K562 (cell line): ENCODE data around the gene MALAT1. TPM values are rescaled to one million over a fixed set of nuclear protein-coding genes. Genes with fewer than 3 reads are reported as not detected.

Experiments
- CSDE1 ChIP-seq, 2 experiments: fragments of 450-650 bp; IDR thresholded peaks; 2 replicates each; pipeline ENCODE4 v1.6.1; 2016; ENCODE audit warnings: mild to moderate bottlenecking in 1 of 2
- HSF4 ChIP-seq: fragments of 250-450 bp; sonication (Bioruptor Pico); IDR thresholded peaks from 2 replicates; pipeline ENCODE4 v2.1.2; 2022; ENCODE audit warnings: mild to moderate bottlenecking, moderate library complexity, borderline replicate concordance
- PML ChIP-seq: IDR thresholded peaks from 2 replicates; pipeline ENCODE4 v1.6.1; 2012; ENCODE audit warnings: low read length, inconsistent platforms
- SMAD4 ChIP-seq: fragments of 250-450 bp; sonication (Bioruptor Pico); conservative IDR thresholded peaks from 2 replicates; pipeline ENCODE4 v1.8.0; 2021; ENCODE audit warnings: inconsistent platforms, mild to moderate bottlenecking, moderate library complexity
- ZC3H8 ChIP-seq: fragments of 450-650 bp; IDR thresholded peaks from 2 replicates; pipeline ENCODE4 v1.6.1; 2017
- polyA plus RNA-seq, 8 experiments: library from polyadenylated mRNA; depleted of rRNA in 4 of 8; stranded (reverse) in 5 of 8; unstranded in 3 of 8; fragments of >200 nt; fragmentation: Nextera tagmentation in 2 of 8; fragmentation: Illumina TruSeq in 1 of 8; extraction: Ambion mirVana in 2 of 8; extraction: Trizol in 1 of 8; gene quantifications; 2 replicates each; pipeline versions ENCODE4 v1.2.1 to v1.2.3, GENCODE V29; 2011 to 2014; ENCODE audit warnings: inconsistent platforms in 1 of 8, missing spikeins in 1 of 8
- total RNA-seq, 7 experiments: library from RNA; depleted of rRNA in 6 of 7; stranded (reverse); fragments of >200 nt in 6 of 7; fragmentation: Illumina TruSeq in 2 of 7; extraction: Trizol in 2 of 7; gene quantifications; 2 replicates each; pipeline versions ENCODE4 v1.2.1 to v1.2.3, GENCODE V29; 2011 to 2021; ENCODE audit warnings: low replicate concordance in 1 of 7
- TF ChIP-seq, protein P1 (sequence below): fragments of 250-450 bp; sonication (Bioruptor Pico); IDR thresholded peaks from 2 replicates; pipeline ENCODE4 v1.4.0; 2020; ENCODE audit warnings: mild to moderate bottlenecking
- TF ChIP-seq, protein P2 (sequence below): sonication (generic); IDR thresholded peaks from 2 replicates; pipeline ENCODE4 v1.6.1; 2016
- TF ChIP-seq, protein P3 (sequence below), 2 experiments: fragments of 450-650 bp in 1 of 2; sonication (generic) in 1 of 2; formaldehyde crosslinking in 1 of 2; IDR thresholded peaks; 2 replicates each; pipeline versions ENCODE4 v1.7.1 to v1.9.0; 2016 to 2022; ENCODE audit warnings: inconsistent platforms in 1 of 2, mild to moderate bottlenecking in 1 of 2, missing genetic modification reagents in 1 of 2
- TF ChIP-seq, protein P4 (sequence below): sonication (generic); formaldehyde crosslinking; IDR thresholded peaks from 2 replicates; pipeline ENCODE4 v1.8.1; 2023; ENCODE audit warnings: mild to moderate bottlenecking, missing genetic modification reagents
- TF ChIP-seq, protein P5 (sequence below): fragments of 200-800 bp; sonication (Bioruptor generic); IDR thresholded peaks from 2 replicates; pipeline ENCODE4 v1.6.1; 2017; ENCODE audit warnings: missing genetic modification characterization, missing compliant biosample characterization
- TF ChIP-seq, protein P6 (sequence below): fragments of 250-450 bp; sonication (Bioruptor Pico); IDR thresholded peaks from 2 replicates; pipeline ENCODE4 v1.9.0; 2021; ENCODE audit warnings: mild to moderate bottlenecking

MALAT1 gene
- total and polyA plus RNA-seq, 9 of the 15 experiments (the other 6 are each of a cell fraction or from before 2014, with no cell fraction given), result 363 to 8,715 (median 2,351) TPM

DNA sequence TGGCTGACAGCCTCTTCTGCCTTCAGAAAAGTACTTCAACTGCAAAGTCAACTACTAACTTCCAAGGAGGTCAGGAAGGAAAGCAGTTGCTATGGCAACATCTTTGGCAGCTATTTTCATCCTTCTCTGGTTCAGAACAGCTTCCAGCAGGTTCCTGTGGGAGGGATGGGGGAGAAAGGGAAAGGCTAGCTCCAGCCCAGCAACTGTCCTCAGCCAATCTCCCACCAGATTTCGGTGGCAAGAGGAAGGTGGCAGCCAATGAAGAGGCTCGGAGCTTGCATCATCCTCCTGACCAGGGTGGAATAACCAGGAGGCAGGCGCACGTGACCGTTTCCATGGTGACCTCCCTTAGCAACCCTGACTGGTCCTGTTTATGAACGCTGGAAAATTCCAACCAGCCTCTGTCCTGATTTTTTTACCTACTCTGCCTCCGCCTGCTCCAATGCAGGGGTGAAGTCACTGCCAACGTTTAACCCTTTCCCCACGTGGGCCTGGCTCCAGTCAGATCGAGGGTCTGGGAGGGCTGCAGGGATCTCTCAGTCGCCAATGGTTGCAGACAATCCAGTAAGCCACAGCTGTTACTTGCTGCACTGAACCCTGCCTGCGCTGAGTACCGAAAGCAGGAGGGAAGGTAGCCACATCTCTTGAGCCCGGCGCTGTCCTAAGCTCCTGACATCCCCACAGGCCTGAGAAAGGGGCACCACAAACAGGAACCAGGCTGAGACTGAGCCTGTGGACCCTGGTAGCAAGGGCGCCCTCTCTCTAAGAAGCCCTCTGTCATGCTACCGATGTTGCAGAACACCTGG lies 11.2 kb upstream of the MALAT1 start (continued):
- TF ChIP-seq HSF4 (CRISPR knock-in tag), result no peak
- no peak for TF ChIP-seq ZC3H8
- TF ChIP-seq, protein P1, sequence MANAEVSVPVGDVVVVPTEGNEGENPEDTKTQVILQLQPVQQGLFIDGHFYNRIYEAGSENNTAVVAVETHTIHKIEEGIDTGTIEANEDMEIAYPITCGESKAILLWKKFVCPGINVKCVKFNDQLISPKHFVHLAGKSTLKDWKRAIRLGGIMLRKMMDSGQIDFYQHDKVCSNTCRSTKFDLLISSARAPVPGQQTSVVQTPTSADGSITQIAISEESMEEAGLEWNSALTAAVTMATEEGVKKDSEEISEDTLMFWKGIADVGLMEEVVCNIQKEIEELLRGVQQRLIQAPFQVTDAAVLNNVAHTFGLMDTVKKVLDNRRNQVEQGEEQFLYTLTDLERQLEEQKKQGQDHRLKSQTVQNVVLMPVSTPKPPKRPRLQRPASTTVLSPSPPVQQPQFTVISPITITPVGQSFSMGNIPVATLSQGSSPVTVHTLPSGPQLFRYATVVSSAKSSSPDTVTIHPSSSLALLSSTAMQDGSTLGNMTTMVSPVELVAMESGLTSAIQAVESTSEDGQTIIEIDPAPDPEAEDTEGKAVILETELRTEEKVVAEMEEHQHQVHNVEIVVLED, result no peak
- TF ChIP-seq, protein P2, sequence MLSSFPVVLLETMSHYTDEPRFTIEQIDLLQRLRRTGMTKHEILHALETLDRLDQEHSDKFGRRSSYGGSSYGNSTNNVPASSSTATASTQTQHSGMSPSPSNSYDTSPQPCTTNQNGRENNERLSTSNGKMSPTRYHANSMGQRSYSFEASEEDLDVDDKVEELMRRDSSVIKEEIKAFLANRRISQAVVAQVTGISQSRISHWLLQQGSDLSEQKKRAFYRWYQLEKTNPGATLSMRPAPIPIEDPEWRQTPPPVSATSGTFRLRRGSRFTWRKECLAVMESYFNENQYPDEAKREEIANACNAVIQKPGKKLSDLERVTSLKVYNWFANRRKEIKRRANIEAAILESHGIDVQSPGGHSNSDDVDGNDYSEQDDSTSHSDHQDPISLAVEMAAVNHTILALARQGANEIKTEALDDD, result no peak
- TF ChIP-seq, protein P3, sequence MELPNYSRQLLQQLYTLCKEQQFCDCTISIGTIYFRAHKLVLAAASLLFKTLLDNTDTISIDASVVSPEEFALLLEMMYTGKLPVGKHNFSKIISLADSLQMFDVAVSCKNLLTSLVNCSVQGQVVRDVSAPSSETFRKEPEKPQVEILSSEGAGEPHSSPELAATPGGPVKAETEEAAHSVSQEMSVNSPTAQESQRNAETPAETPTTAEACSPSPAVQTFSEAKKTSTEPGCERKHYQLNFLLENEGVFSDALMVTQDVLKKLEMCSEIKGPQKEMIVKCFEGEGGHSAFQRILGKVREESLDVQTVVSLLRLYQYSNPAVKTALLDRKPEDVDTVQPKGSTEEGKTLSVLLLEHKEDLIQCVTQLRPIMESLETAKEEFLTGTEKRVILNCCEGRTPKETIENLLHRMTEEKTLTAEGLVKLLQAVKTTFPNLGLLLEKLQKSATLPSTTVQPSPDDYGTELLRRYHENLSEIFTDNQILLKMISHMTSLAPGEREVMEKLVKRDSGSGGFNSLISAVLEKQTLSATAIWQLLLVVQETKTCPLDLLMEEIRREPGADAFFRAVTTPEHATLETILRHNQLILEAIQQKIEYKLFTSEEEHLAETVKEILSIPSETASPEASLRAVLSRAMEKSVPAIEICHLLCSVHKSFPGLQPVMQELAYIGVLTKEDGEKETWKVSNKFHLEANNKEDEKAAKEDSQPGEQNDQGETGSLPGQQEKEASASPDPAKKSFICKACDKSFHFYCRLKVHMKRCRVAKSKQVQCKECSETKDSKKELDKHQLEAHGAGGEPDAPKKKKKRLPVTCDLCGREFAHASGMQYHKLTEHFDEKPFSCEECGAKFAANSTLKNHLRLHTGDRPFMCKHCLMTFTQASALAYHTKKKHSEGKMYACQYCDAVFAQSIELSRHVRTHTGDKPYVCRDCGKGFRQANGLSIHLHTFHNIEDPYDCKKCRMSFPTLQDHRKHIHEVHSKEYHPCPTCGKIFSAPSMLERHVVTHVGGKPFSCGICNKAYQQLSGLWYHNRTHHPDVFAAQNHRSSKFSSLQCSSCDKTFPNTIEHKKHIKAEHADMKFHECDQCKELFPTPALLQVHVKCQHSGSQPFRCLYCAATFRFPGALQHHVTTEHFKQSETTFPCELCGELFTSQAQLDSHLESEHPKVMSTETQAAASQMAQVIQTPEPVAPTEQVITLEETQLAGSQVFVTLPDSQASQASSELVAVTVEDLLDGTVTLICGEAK (IDR thresholded peaks at IDR 0.05), result no peak
- TF ChIP-seq, protein P3 (CRISPR knock-in tag; IDR thresholded peaks at IDR 0.05), result no peak
- TF ChIP-seq PML, result no peak
- TF ChIP-seq, protein P4, sequence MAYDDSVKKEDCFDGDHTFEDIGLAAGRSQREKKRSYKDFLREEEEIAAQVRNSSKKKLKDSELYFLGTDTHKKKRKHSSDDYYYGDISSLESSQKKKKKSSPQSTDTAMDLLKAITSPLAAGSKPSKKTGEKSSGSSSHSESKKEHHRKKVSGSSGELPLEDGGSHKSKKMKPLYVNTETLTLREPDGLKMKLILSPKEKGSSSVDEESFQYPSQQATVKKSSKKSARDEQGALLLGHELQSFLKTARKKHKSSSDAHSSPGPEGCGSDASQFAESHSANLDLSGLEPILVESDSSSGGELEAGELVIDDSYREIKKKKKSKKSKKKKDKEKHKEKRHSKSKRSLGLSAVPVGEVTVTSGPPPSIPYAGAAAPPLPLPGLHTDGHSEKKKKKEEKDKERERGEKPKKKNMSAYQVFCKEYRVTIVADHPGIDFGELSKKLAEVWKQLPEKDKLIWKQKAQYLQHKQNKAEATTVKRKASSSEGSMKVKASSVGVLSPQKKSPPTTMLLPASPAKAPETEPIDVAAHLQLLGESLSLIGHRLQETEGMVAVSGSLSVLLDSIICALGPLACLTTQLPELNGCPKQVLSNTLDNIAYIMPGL (CRISPR knock-in tag), result no peak
- TF ChIP-seq, protein P5, sequence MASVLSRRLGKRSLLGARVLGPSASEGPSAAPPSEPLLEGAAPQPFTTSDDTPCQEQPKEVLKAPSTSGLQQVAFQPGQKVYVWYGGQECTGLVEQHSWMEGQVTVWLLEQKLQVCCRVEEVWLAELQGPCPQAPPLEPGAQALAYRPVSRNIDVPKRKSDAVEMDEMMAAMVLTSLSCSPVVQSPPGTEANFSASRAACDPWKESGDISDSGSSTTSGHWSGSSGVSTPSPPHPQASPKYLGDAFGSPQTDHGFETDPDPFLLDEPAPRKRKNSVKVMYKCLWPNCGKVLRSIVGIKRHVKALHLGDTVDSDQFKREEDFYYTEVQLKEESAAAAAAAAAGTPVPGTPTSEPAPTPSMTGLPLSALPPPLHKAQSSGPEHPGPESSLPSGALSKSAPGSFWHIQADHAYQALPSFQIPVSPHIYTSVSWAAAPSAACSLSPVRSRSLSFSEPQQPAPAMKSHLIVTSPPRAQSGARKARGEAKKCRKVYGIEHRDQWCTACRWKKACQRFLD, result no peak
- peak in 1 of 2 experiments; percentile 96; a peak in 2 of 4 replicates for TF ChIP-seq CSDE1 (IDR thresholded peaks at IDR 0.05)
- TF ChIP-seq SMAD4, result no peak
- TF ChIP-seq, protein P6, sequence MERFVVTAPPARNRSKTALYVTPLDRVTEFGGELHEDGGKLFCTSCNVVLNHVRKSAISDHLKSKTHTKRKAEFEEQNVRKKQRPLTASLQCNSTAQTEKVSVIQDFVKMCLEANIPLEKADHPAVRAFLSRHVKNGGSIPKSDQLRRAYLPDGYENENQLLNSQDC (CRISPR knock-in tag), result no peak
